HFF-Myc (cell line): Measurements from ENCODE around the gene C17orf50.
A peak's percentile ranks its signal among the peaks of the same experiment; 100 is the strongest.

Source experiments
- DNase-seq: peaks from one replicate; pipeline ENCODE4 v3.0.0-alpha.2; 2011; ENCODE audit warnings: low read depth; ENCODE audit errors: extremely low read depth
- H3K4me3 ChIP-seq: replicated peaks from 2 replicates; pipeline ENCODE4 v1.5.1; 2011; ENCODE audit warnings: low read depth, mild to moderate bottlenecking, control low read depth, low read length
- CTCF ChIP-seq: IDR thresholded peaks from 2 replicates; pipeline ENCODE4 v1.5.1; 2012; ENCODE audit warnings: mild to moderate bottlenecking, low read depth, low read length, control low read depth; ENCODE audit errors: missing control alignments

C17orf50 gene

GRCh38 chr17:35807371-35808144 lies 46.9 kb downstream of the C17orf50 start:
- H3K4me3 ChIP-seq: no peak overlapping the region
- DNase-seq: no peak
- TF ChIP-seq CTCF: no peak

- H3K4me3 ChIP-seq: peak overlapping the region; percentile 96
- TF ChIP-seq CTCF: no peak
- no peak for DNase-seq
Observed at GRCh38 chr17:35808240-35808961, 47.7 kb downstream of the C17orf50 start.

- DNase-seq: peak; percentile 97
- H3K4me3 ChIP-seq: peak within 1 kb of the TSS; percentile 96
- peak; percentile 80 for TF ChIP-seq CTCF
Observed at GRCh38 chr17:35808962-35809854, 48.5 kb downstream of the C17orf50 start, which contains the start of gene TAF15. TAF15 (plus strand) TSS chr17:35809484; CDS start chr17:35809570, 86 bp downstream.

- H3K4me3 ChIP-seq: peak overlapping the region; percentile 96
- no peak for DNase-seq
- TF ChIP-seq CTCF: no peak
Observed at GRCh38 chr17:35809855-35810461, 49.3 kb downstream of the C17orf50 start.

GRCh38 chr17:35811759-35812158 lies 51.1 kb downstream of the C17orf50 start:
- no peak for TF ChIP-seq CTCF
- H3K4me3 ChIP-seq: no peak overlapping the region

GRCh38 chr17:35812456-35812855 lies 51.8 kb downstream of the C17orf50 start:
- no peak for DNase-seq
- no peak for TF ChIP-seq CTCF
- no peak overlapping the region for H3K4me3 ChIP-seq

More at GRCh38 chr17:35811759-35812158, 51.1 kb downstream of the C17orf50 start:
- no peak for DNase-seq
